SU-DHL-6 (cell line): ENCODE measurements around the gene ST6GALNAC6.

Source experiments
- H2AFZ ChIP-seq: fragments of 200-600 bp; sonication (generic); 2 replicates; pipeline ENCODE4 v1.6.1; 2014; ENCODE audit warnings: low read depth, mild to moderate bottlenecking, moderate library complexity, mixed read lengths, antibody characterized with exemption, low read length; ENCODE audit not compliant: severe bottlenecking
- H3F3A ChIP-seq: fragments of 200-600 bp; shearing (Covaris generic); 2 replicates; pipeline ENCODE4 v1.6.0; 2016; ENCODE audit warnings: antibody characterized with exemption, mild to moderate bottlenecking; ENCODE audit not compliant: insufficient read depth
- H3K27ac ChIP-seq: fragments of 200-600 bp; sonication (generic); 2 replicates; pipeline ENCODE4 v1.5.1; 2016; ENCODE audit warnings: low read depth, mild to moderate bottlenecking, low read length, moderate library complexity, mixed read lengths
- H3K27me3 ChIP-seq: fragments of 200-600 bp; sonication (generic), shearing (Covaris generic); 2 replicates; pipeline ENCODE4 v1.6.0; 2014; ENCODE audit warnings: mild to moderate bottlenecking, low read length
- H3K36me3 ChIP-seq: fragments of 200-600 bp; sonication (generic); 2 replicates; pipeline ENCODE4 v1.6.1; 2014; ENCODE audit warnings: mild to moderate bottlenecking, low read length, mixed read lengths
- H3K4me2 ChIP-seq: fragments of 300-600, 200-600 bp; shearing (Covaris generic), sonication (generic); 2 replicates; pipeline ENCODE4 v1.6.0; 2014; ENCODE audit warnings: low read length, low read depth, mild to moderate bottlenecking; ENCODE audit not compliant: poor library complexity, severe bottlenecking
- H3K4me3 ChIP-seq: fragments of 200-600 bp; sonication (generic); 2 replicates; pipeline ENCODE4 v1.5.1; 2014; ENCODE audit warnings: antibody characterized with exemption, low read length, mild to moderate bottlenecking, mixed read lengths; ENCODE audit not compliant: insufficient read depth, poor library complexity, severe bottlenecking
- H3K79me2 ChIP-seq: fragments of 200-600 bp; sonication (generic); 2 replicates; pipeline ENCODE4 v1.6.1; 2014; ENCODE audit warnings: mild to moderate bottlenecking, low read length, moderate library complexity; ENCODE audit not compliant: insufficient read depth
- H3K9ac ChIP-seq: fragments of 200-600 bp; sonication (generic); 2 replicates; pipeline ENCODE4 v1.7.0; 2014; ENCODE audit warnings: mild to moderate bottlenecking, low read length
- H3K9me2 ChIP-seq: fragments of 200-600 bp; sonication (generic); replicated peaks from 2 replicates; pipeline ENCODE4 v1.6.1; 2014; ENCODE audit warnings: low read length; ENCODE audit not compliant: insufficient read depth
- H3K9me3 ChIP-seq: fragments of 200-600 bp; sonication (generic); 2 replicates; pipeline ENCODE4 v1.6.1; 2014; ENCODE audit warnings: low read length, mixed read lengths; ENCODE audit not compliant: insufficient read depth
- H4K20me1 ChIP-seq: fragments of 200-600 bp; sonication (generic); 2 replicates; pipeline ENCODE4 v1.6.1; 2014; ENCODE audit warnings: low read depth, mild to moderate bottlenecking, antibody characterized with exemption, low read length, moderate library complexity, mixed read lengths
- EZH2phosphoT487 ChIP-seq: fragments of 200-600 bp; sonication (generic), shearing (Covaris generic); conservative IDR thresholded peaks from 2 replicates; pipeline ENCODE4 v1.6.1; 2018; ENCODE audit warnings: mild to moderate bottlenecking, antibody characterized with exemption, low read length, moderate library complexity, mixed read lengths
- TF ChIP-seq, protein P1 (sequence below): fragments of 200-600 bp; sonication (generic); IDR thresholded peaks from one replicate; pipeline ENCODE4 v1.5.1; 2017; ENCODE audit warnings: antibody characterized with exemption, mild to moderate bottlenecking, low read length, moderate library complexity; ENCODE audit not compliant: insufficient read depth, poor library complexity, severe bottlenecking

Gene ST6GALNAC6

DNA sequence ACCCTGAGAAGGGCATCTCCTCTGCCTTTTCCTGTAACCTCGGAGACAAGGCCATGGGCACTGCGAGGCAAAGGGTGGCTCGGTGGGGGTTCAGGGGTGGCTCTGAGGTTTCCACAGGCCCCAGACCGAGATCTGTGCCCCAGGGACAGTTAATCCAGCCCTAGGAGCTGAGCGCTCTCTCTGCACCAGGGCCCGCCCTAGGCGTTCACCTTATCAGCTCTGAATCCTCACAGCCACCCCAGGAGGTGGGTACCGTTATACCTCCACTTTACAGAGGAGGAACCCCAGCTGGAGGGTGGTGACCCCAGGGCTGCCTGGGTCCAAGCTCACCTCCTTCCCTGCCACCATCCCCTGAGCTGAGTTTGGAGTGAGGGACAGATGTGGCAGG lies 42.7 kb downstream of the ST6GALNAC6 start:
- no peaks in the 10 kb centered on the region for H3K27me3 ChIP-seq
- no peaks in the 10 kb centered on the region for H3F3A ChIP-seq
- H3K27ac ChIP-seq, result no peak overlapping the region
- no peaks in the 10 kb centered on the region for H4K20me1 ChIP-seq
- no peak overlapping the region for H3K4me2 ChIP-seq
- H3K36me3 ChIP-seq, result no peaks in the 10 kb centered on the region
- H3K9me3 ChIP-seq, result no peaks in the 10 kb centered on the region
- TF ChIP-seq, protein P1, sequence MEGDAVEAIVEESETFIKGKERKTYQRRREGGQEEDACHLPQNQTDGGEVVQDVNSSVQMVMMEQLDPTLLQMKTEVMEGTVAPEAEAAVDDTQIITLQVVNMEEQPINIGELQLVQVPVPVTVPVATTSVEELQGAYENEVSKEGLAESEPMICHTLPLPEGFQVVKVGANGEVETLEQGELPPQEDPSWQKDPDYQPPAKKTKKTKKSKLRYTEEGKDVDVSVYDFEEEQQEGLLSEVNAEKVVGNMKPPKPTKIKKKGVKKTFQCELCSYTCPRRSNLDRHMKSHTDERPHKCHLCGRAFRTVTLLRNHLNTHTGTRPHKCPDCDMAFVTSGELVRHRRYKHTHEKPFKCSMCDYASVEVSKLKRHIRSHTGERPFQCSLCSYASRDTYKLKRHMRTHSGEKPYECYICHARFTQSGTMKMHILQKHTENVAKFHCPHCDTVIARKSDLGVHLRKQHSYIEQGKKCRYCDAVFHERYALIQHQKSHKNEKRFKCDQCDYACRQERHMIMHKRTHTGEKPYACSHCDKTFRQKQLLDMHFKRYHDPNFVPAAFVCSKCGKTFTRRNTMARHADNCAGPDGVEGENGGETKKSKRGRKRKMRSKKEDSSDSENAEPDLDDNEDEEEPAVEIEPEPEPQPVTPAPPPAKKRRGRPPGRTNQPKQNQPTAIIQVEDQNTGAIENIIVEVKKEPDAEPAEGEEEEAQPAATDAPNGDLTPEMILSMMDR, result no peak
- no peak overlapping the region for H2AFZ ChIP-seq
- no peak overlapping the region for H3K9ac ChIP-seq
- no peaks in the 10 kb centered on the region for H3K9me2 ChIP-seq
- no peaks in the 10 kb centered on the region for H3K79me2 ChIP-seq
- H3K4me3 ChIP-seq, result no peak overlapping the region

DNA sequence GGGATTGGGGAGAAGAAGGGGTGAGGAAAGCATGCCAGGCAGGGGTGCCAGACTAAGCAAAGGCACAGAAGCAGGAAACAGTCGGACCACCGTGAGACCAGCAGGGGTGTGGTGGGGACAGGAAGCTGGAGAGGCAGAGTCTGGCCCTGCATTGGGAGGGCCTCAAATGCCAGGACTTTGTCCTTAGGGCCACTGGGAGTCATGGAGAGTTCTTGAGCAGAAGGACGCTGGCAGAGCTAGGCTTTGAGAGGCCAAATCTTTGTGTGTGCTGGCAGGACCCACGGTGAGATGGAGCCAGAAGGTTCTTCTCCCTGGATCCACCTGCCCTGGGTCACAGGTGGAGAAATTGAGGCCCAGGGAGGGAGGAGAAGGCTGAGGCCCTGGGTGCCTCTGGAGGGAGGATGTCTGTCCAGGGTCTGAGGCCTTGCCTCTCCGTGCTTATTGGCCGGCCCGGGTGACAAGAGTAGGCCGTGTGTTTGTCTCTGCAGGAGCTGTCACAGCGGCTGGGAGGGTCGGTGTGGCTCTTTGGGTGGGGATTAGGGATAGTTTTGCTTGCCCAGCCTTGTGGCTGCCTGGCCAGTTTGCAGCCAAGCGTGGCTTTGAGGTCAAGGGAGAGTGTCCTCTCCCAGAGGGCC lies 43.2 kb downstream of the ST6GALNAC6 start:
- Histone ChIP-seq H3K79me2 (no peaks in the 10 kb centered on the region), H4K20me1 (no peaks in the 10 kb centered on the region), H3K9me2 (no peaks in the 10 kb centered on the region), H3K36me3 (no peaks in the 10 kb centered on the region), H3K9ac (no peak overlapping the region), H2AFZ (no peak overlapping the region), H3K9me3 (no peaks in the 10 kb centered on the region), H3K4me3 (no peak overlapping the region), H3K4me2 (no peak overlapping the region), H3K27ac (no peak overlapping the region), H3K27me3 (no peaks in the 10 kb centered on the region), H3F3A (no peaks in the 10 kb centered on the region)
- TF ChIP-seq, protein P1, result no peak
- TF ChIP-seq EZH2phosphoT487, result no peak

GRCh38 chr9:127855522-127855921 lies 43.9 kb downstream of the ST6GALNAC6 start:
- no peak for TF ChIP-seq EZH2phosphoT487
- TF ChIP-seq, protein P1, result no peak
- Histone ChIP-seq H3K36me3 (no peaks in the 10 kb centered on the region), H3K27me3 (no peaks in the 10 kb centered on the region), H3K4me3 (no peak overlapping the region), H3F3A (no peaks in the 10 kb centered on the region), H3K27ac (no peak overlapping the region), H3K4me2 (no peak overlapping the region), H3K9me2 (no peaks in the 10 kb centered on the region), H3K79me2 (no peaks in the 10 kb centered on the region), H4K20me1 (no peaks in the 10 kb centered on the region), H2AFZ (no peak overlapping the region), H3K9me3 (no peaks in the 10 kb centered on the region), H3K9ac (no peak overlapping the region)
